Chondrocyte (in vitro differentiated cells): ENCODE data around the gene CDH5. TPM values are rescaled to one million over a fixed set of nuclear protein-coding genes. Genes with fewer than 3 reads are reported as not detected.

Source experiments
- DNase-seq: peaks from one replicate; pipeline ENCODE4 v3.0.0; 2021; ENCODE audit warnings: mixed read lengths, low spot score
- H3K27ac Mint-ChIP-seq: one replicate; pipeline ENCODE4 v1.8.0; 2021; ENCODE audit warnings: mild to moderate bottlenecking, moderate library complexity, mixed read lengths; ENCODE audit not compliant: unreplicated experiment
- H3K27me3 Mint-ChIP-seq: 2 replicates; pipeline ENCODE4 v1.8.0; 2021; ENCODE audit warnings: low read depth, mixed read lengths
- H3K36me3 Mint-ChIP-seq: 2 replicates; pipeline ENCODE4 v1.8.0; 2021; ENCODE audit warnings: low read depth, mixed read lengths
- H3K4me1 Mint-ChIP-seq: 2 replicates; pipeline ENCODE4 v1.8.0; 2021; ENCODE audit warnings: low read depth, mild to moderate bottlenecking, mixed read lengths
- H3K4me3 Mint-ChIP-seq: one replicate; pipeline ENCODE4 v1.8.0; 2021; ENCODE audit warnings: mild to moderate bottlenecking, moderate library complexity, mixed read lengths; ENCODE audit not compliant: unreplicated experiment
- H3K9me3 Mint-ChIP-seq: 2 replicates; pipeline ENCODE4 v1.8.0; 2021; ENCODE audit warnings: low read depth, mixed read lengths
- total RNA-seq: library from RNA; stranded (reverse); gene quantifications from 3 replicates; pipeline ENCODE4 v1.2.1, GENCODE V29; 2021
- TF ChIP-seq, protein P1 (sequence below): fragments of 200-600 bp; sonication (generic); IDR thresholded peaks from 2 replicates; pipeline ENCODE4 v1.5.0; 2021; ENCODE audit warnings: antibody characterized with exemption, mild to moderate bottlenecking, moderate library complexity

The CDH5 gene
- total RNA-seq, 1 donor from 2014 or later = not detected

DNA sequence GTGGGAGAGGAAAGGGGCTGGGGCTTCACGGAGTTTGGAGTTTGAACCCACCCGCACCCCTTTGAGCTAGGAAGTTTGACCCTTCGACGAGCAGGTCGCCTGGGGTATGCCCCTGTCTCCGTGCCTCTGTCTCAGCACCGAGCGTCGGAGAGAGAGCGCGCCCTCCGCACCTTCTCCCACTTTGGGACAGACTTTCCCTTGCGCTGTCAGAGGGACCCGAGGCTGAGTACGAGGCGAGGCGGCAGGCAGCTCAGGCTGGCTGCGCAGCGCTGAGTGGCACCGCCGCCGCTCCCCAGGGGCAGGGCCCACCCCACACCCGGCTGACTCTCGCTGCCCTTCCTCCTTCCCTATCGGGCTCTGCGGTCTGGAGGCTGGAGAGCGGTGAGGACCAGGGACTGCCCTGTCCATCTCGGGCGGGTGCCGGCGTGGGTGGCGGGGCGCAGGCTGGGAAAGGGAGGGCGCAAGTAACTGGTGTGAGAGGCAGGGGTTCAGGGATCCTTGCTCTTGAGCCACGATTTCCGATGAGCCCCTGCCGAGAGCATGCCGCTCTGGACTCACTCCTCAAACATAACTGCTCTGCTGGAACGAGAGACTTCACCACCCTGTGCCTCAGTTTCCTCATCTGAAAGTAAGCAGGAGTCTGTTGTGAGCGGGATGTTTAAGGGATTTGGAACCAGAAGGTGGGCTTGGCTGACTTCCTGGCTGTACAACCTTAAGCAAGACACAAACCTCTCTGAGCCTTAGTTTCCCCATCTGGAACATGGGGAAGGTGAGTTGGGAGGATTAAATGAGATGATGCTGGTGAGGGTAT lies 61.6 kb downstream of the CDH5 start:
- Mint-ChIP-seq H3K27ac (no peak overlapping the region), H3K4me3 (peak overlapping the region; percentile 57), H3K9me3 (no peaks in the 10 kb centered on the region), H3K27me3 (peaks cover 9% of the 10 kb centered on the region), H3K4me1 (peaks cover 3% of the 10 kb centered on the region), H3K36me3 (peaks cover 2% of the 10 kb centered on the region)
- DNase-seq = no peak
- TF ChIP-seq, protein P1, sequence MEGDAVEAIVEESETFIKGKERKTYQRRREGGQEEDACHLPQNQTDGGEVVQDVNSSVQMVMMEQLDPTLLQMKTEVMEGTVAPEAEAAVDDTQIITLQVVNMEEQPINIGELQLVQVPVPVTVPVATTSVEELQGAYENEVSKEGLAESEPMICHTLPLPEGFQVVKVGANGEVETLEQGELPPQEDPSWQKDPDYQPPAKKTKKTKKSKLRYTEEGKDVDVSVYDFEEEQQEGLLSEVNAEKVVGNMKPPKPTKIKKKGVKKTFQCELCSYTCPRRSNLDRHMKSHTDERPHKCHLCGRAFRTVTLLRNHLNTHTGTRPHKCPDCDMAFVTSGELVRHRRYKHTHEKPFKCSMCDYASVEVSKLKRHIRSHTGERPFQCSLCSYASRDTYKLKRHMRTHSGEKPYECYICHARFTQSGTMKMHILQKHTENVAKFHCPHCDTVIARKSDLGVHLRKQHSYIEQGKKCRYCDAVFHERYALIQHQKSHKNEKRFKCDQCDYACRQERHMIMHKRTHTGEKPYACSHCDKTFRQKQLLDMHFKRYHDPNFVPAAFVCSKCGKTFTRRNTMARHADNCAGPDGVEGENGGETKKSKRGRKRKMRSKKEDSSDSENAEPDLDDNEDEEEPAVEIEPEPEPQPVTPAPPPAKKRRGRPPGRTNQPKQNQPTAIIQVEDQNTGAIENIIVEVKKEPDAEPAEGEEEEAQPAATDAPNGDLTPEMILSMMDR = no peak

DNA sequence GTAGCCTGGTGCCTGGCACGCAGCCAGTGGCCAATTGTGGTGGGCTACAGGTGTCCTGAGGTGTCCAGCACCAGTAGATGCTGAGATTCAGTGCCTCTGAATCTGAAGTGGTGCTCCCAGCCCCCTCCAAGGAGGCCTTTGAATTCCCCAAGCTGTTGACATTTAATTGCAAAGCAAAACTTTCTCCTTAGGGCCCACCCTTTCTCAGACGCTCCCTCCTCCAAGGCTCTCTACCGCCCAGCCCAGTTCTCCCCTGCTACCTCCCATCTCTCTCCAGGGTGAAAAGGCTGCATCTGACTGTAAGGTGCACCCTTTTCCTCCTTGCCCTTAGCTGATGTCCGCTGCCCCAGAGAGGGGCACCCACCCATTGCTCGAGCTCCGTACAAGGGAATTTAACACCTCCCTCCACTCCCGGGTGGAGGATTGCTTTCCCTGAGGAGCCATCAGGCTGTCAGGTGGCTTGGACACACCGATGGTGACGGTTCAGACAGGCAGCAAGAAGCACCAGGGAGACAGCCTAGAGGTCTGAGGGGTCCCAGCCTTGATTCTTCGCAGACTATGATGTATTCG lies 62.3 kb downstream of the CDH5 start:
- Mint-ChIP-seq H3K9me3 (no peaks in the 10 kb centered on the region), H3K27me3 (peaks cover 9% of the 10 kb centered on the region), H3K36me3 (peaks cover 2% of the 10 kb centered on the region), H3K27ac (no peak overlapping the region), H3K4me3 (peak overlapping the region; percentile 5), H3K4me1 (peaks cover 8% of the 10 kb centered on the region)
- DNase-seq = no peak
- TF ChIP-seq, protein P1 = no peak

DNA sequence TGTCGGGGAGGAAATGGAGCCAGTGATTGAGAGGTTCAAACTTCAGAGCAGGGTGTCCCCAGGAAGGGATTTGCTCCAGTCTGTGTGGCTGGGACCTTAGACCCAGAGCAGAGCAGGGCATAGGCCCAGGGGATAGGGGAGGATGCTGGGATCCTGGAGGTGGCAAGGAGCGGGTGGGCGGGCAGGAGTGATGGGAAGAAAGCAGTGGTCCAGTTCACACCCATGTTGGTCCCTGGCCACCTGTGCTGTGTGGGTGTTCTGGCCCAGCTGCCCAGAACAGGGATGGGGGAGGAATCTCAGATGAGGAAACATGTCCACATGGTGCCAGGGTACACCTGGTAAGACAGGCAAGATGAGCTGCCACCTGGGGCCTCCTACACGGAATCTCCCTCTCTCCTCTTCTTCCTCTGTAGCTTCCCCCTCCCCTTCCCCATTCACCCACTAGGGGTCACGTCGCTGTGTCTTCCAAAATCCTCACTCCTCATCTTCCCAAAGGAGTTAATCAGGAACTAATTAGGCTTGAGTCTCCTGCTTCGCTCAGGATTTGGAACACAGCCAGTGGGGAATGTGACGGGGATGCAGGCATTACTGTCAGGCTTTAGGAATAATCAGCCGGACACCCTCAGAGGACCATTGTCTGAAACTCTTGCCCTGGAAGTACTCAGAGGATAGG lies 62.9 kb downstream of the CDH5 start:
- TF ChIP-seq, protein P1 = no peak
- H3K27ac Mint-ChIP-seq = no peak overlapping the region
- H3K4me3 Mint-ChIP-seq = no peak overlapping the region
- H3K9me3 Mint-ChIP-seq = no peaks in the 10 kb centered on the region
- peaks cover 9% of the 10 kb centered on the region for H3K4me1 Mint-ChIP-seq
- no peak for DNase-seq
- peaks cover 2% of the 10 kb centered on the region for H3K36me3 Mint-ChIP-seq
- peaks cover 9% of the 10 kb centered on the region for H3K27me3 Mint-ChIP-seq

DNA sequence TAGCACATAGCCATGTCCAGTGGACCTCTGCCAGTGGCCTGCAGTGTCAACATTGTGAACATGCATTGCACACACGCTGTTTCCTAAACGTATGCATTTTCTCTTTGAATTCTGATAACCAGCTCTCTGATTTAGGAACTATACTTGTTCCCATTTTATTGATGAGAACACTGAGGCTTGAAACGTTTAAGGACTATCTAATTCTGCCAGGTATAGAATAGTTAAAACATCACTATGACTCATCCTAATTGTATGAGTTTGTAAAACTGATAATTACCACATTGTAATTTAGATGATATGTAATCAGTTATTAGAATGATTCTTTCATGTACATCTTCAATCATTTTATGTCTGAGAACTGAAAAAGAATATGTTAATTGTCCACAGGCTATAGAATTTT lies 63.7 kb downstream of the CDH5 start:
- Mint-ChIP-seq H3K9me3 (no peaks in the 10 kb centered on the region), H3K27ac (no peak overlapping the region), H3K36me3 (peaks cover 2% of the 10 kb centered on the region), H3K27me3 (peaks cover 9% of the 10 kb centered on the region), H3K4me1 (peaks cover 9% of the 10 kb centered on the region), H3K4me3 (no peak overlapping the region)
- TF ChIP-seq, protein P1 = no peak
- no peak for DNase-seq

DNA sequence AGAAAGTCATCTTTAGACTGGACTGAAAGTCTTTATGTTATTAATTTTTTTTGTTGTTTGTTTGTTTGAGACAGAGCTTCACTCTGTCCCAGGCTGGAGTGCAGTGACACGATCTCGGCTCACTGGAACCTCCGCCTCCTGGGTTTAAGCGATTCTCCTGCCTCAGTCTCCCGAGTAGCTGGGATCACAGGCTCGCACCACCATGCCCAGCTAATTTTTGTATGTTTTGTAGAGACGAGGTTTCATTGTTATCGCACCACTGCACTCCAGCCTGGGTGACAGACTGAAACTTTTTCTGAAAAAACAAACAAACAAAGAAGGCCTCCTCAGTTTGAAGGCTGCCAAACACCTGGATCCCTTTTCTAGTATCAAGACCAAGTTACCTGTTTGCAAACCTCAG lies 65.3 kb downstream of the CDH5 start:
- no peak for DNase-seq
- Mint-ChIP-seq H3K9me3 (no peaks in the 10 kb centered on the region), H3K4me1 (peaks cover 7% of the 10 kb centered on the region), H3K36me3 (peaks cover 2% of the 10 kb centered on the region), H3K4me3 (no peak overlapping the region), H3K27me3 (peaks cover 5% of the 10 kb centered on the region), H3K27ac (no peak overlapping the region)
- TF ChIP-seq, protein P1 = no peak
